CD4-positive, alpha-beta T cell treated with Interleukin-17A for 4 hours (primary cell): ENCODE measurements around the gene CROCC2.
A peak's percentile ranks its signal among the peaks of the same experiment; 100 is the strongest.

Experiments
- DNase-seq: peaks from one replicate; pipeline ENCODE4 v3.0.0-alpha.2; 2020; ENCODE audit warnings: mixed read lengths

CROCC2 gene

GRCh38 chr2:240992572-240993291 lies 86.6 kb downstream of the CROCC2 start:
- DNase-seq: peak; percentile 24

DNA sequence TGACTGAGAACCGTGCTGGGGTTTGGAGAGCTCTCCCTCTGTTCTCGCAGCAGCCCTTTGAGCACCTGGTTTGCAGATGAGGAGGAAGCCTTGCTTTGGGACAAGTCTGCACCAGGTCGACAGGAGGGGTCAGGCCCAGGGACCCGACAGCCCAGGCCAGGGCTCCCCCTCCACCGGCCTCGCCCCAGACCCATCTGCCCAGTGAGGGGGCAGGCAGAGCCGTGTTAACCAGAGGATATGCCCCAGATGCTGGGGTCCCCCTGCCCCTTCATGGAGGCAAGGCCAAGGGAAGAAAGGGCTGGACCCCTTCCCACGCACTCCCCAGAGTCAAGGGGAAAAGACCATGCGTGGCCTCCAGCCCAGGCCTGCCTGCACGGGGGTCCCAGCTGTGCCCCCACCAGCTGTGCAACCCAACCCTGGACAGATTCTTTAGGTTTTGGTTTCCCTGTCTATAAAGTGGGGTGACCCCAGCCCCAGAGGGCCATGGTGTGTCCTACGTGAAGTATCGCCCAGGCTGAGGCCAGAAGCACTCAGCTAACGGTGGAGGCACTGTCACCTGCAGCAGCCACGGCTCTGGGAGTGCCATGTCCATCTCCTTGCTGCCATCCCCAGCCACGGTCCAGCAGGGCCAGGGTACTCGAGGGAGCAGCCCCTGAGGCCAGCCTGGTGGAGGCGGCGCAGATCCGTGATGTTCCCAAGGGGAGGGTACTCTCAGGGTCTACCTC lies 87.5 kb downstream of the CROCC2 start:
- DNase-seq: no peak

GRCh38 chr2:240994171-240994896 lies 88.2 kb downstream of the CROCC2 start:
- DNase-seq: no peak

DNA sequence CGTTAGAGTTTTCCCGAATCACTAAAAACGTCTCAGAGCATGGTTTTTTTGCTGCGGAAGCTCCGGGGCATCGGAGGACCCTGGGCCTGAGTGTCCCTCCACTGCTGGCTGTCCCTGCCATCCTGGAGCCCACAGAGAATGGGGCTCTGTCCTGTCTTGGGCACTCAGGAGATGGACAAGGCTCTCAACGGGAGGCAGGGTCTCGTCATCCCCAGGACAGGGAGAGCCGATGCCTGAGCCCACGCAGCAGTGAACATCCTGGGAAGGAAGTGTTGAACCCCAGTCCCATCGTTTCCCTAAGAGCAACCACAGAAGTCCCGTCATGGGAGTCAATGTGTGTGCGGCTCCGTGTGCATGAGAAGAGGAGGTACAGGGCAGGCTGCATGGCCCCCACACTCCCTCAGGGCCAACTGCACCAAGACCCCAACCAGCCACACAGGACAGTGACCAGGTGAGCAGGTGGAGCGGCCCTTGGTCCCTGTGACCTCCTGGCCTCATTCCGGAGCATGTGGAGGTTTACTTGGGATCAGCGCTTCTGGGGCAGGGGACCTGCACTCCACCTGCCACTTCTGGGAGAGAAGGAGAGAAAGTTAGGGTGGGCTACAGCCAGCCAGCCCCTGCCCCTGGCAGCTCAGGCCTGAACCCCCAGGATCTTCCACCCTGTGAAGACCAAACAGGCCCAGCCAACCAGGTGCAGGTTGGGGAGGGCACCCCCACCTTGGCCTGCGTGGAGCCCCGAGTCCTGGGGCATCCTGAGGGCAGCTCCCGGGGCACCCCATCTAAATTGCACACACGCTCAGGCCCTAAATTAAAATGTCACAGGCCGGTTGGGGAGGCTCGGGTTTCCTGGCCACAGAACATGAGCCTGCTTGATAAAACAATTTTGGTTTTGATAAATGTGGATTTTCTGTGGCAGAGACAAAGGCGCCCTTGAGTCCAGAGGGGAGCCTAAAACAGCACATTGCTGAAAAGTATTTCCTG lies 89.2 kb downstream of the CROCC2 start:
- no peak for DNase-seq

DNA sequence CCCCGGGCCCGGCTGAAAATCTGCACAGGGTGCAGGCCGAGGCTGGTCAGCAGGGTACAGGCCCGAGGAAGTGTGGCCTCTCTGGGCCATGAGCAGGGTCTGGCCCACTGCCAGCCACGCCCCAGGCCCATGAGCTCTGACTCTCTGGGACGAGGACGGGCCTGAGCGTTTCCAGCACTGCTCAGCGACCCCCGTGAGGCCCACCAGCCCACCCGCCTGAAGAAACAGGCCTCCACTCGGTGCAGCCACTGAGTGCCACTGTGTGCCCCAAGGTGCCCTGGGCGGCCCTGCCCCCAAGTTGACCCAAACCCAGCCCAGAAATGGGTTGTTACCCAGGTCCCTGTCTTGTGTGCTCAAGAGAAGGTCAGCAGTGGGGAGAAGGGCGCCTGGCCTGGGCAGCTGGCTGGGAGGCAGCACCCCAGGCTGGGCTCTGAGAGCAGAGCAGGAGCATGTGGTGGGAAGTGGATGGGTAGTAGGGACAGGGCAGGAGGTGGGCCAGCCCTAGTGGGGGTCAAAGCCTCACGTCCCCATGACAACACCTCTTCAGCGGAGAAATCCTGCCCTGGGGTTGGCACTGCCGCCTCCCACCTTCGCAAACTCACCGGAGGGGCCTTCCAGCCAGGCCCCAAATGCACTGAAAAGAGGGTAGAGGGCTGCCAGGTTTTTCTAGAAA lies 90.2 kb downstream of the CROCC2 start:
- no peak for DNase-seq

- DNase-seq: no peak
These were observed 90.7 kb downstream of the CROCC2 start for GRCh38 chr2:240996834-240997140.

GRCh38 chr2:240997141-240997855 lies 91.2 kb downstream of the CROCC2 start:
- no peak for DNase-seq

DNA sequence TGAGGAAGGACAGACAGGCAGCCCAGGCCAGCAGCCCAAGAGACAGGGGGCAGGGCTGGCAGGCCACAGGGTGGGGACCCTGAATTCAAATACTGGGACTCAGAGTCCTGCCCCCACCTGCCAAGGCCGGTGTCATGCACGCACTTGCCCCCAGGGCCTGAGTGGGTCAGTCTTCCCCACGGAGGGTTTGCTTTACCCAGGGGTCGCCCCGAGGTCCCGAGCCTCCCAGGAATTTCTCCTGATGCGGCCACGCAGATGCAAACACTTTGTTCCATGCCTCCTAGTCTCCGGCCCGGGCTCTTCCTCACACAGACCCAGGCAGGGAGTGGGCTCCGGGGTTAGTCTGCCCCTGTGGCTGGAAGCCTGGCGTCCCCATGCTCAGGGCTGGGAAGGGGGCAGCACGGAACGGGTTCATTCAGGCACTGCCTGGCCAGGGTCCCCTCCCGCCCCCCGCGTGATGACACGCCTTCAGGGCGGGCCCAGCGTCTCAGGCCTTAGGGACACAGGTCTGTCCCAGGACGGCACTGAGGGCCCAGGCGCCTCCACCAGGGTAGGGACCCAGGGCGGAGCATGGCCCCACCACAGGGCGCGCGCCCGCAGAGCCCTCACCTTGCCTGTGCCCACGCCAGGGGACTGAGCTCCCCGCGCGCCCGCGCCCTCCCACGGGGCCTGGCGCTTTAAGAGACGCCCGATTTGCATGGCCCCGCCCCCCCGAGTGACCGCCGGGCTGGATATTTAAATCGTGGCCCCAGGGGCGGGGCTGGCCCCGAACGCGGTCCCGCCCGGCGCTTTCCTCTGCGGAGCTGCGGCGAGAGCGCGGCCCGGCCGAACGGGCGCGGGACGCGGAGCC lies 91.9 kb downstream of the CROCC2 start, which contains the start of gene SNED1:
TSS of gene SNED1 (plus strand) at position 763 of the 850 bp plus-strand sequence. CDS start 220 bp downstream, outside the sequence.
- DNase-seq: peak; percentile 71

- DNase-seq: no peak
These were observed 92.5 kb downstream of the CROCC2 start for GRCh38 chr2:240998706-240998994.

GRCh38 chr2:240998995-240999791 lies 93.1 kb downstream of the CROCC2 start:
- DNase-seq: no peak

- DNase-seq: no peak
These were observed 93.9 kb downstream of the CROCC2 start for GRCh38 chr2:240999873-241000541.

DNA sequence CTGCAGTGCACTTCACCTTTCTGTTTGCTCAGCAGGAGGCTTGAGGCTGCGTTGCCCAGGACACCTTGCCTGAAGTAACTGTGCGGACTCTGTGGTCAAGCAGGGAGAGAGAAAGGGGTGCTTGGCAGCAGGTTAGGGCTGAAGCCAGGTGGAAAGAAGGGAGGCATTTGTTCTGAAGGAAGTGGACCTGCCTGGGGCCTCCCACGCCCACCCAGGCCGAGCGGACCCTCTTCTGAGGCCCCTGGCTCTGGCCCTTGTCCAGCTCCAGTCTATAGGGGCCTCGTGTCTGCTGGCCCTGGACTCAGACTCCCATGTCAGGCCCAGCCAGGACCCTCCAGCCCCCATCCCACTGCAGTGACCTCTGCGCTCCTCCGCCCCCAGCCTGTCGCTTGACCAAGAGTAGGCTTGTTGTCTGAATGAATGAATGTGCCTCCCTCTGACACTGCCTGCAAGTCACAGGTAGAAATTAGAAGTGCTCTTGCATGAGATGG lies 94.7 kb downstream of the CROCC2 start:
- DNase-seq: no peak

- no peak for DNase-seq
These were observed 95.5 kb downstream of the CROCC2 start for GRCh38 chr2:241001413-241002274.

DNA sequence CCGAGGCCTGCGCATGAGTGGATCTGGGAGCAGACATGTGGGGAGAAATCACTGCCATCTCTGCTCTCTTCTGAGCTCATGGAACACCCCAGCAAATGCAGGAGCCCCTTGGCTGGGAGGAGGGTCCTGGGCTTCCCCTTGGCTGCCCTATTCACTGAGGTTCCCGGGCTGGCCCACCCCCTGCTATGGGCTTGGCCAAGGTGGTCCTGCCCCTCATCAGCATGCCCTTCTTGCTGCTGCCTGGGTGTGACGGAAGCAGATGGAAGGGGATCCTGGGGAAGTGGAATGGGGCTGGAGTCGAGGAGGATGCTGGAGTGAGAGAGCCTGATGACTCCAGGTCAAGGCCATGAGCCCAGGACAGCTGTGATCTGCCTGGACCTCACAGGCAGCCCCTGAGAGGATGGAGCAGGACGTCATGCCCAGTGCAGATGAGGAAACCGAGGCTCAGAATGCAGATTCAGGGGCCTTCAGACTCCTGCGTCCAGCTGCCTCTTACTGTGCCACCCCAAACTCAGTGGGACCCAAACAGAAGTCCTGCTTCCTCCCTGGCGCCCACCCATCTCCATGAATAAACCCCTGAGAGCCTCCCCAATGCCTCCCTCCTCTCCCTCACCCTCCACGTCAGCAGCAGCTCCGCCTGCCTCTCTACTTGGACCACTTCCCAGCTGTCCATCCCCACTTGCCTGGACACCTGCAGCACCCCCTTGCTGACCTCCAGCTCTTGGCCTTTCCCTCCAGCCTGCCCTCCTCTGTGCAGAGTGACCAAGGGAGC lies 96.3 kb downstream of the CROCC2 start:
- no peak for DNase-seq

GRCh38 chr2:241003047-241003360 lies 96.9 kb downstream of the CROCC2 start:
- DNase-seq: no peak

DNA sequence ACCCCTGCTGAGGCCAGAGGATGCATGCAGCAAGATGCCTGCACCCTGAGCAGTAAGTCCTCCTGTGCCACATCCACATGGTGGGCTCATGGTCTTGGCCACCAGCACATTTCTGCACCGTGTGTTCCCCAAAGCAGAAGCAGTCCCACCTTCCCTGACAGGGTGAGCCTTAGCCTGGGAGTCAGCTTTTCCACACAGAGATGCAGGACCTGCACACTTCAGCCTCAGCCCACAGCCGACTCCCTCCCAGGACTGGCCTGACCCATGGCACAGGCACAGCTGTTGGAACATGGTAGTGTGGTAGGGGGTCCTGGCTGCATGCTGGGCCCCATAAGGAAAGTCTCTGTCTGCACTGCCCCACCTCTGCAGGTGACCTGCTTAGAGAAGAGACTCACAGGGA lies 97.2 kb downstream of the CROCC2 start:
- no peak for DNase-seq
